ENCODE data around the gene SMC4. TPM values are rescaled to one million over a fixed set of nuclear protein-coding genes. Genes with fewer than 3 reads are reported as not detected.

Gene SMC4
- total RNA-seq, 2 experiments from 2014 or later, result 153 to 164 TPM

GRCh38 chr3:160403796-160404470 is 4.5 kb downstream of the SMC4 start:
- peak overlapping the region; percentile 30 for H3K4me3 Mint-ChIP-seq
- H3K36me3 Mint-ChIP-seq, result peaks cover 45% of the 10 kb centered on the region
- H3K27ac Mint-ChIP-seq, result peak overlapping the region; percentile 42
- H3K9me3 Mint-ChIP-seq, result no peaks in the 10 kb centered on the region
- peaks cover 27% of the 10 kb centered on the region for H3K4me1 Mint-ChIP-seq
- DNase-seq, result no peak
- H3K27me3 Mint-ChIP-seq, result peaks cover 28% of the 10 kb centered on the region

GRCh38 chr3:160409812-160410610 is 10.6 kb downstream of the SMC4 start:
- Mint-ChIP-seq H3K27ac (no peak overlapping the region), H3K4me3 (no peak overlapping the region), H3K4me1 (peaks cover 2% of the 10 kb centered on the region), H3K27me3 (no peaks in the 10 kb centered on the region), H3K36me3 (peaks cover 21% of the 10 kb centered on the region), H3K9me3 (no peaks in the 10 kb centered on the region)
- DNase-seq, result no peak

GRCh38 chr3:160412477-160412876 is 13.0 kb downstream of the SMC4 start:
- Mint-ChIP-seq H3K27ac (no peak overlapping the region), H3K27me3 (no peaks in the 10 kb centered on the region), H3K9me3 (no peaks in the 10 kb centered on the region), H3K4me3 (no peak overlapping the region), H3K36me3 (peaks cover 28% of the 10 kb centered on the region), H3K4me1 (peaks cover 2% of the 10 kb centered on the region)
- DNase-seq, result no peak

GRCh38 chr3:160413613-160414248 is 14.3 kb downstream of the SMC4 start:
- Mint-ChIP-seq H3K4me1 (peaks cover 2% of the 10 kb centered on the region), H3K27me3 (no peaks in the 10 kb centered on the region), H3K27ac (no peak overlapping the region), H3K4me3 (no peak overlapping the region), H3K9me3 (no peaks in the 10 kb centered on the region), H3K36me3 (peaks cover 30% of the 10 kb centered on the region)
- peak; percentile 41 for DNase-seq

- no peak overlapping the region for H3K4me3 Mint-ChIP-seq
- H3K9me3 Mint-ChIP-seq, result no peaks in the 10 kb centered on the region
- H3K27ac Mint-ChIP-seq, result no peak overlapping the region
- no peaks in the 10 kb centered on the region for H3K27me3 Mint-ChIP-seq
- H3K36me3 Mint-ChIP-seq, result peaks cover 40% of the 10 kb centered on the region
- no peaks in the 10 kb centered on the region for H3K4me1 Mint-ChIP-seq
- no peak for DNase-seq
Observed at GRCh38 chr3:160417311-160417710, 17.9 kb downstream of the SMC4 start.

- Mint-ChIP-seq H3K4me1 (peaks cover 4% of the 10 kb centered on the region), H3K27me3 (no peaks in the 10 kb centered on the region), H3K27ac (no peak overlapping the region), H3K4me3 (no peak overlapping the region), H3K9me3 (no peaks in the 10 kb centered on the region), H3K36me3 (peaks cover 35% of the 10 kb centered on the region)
- no peak for DNase-seq
Observed at GRCh38 chr3:160427832-160428424, 28.5 kb downstream of the SMC4 start.

- H3K27me3 Mint-ChIP-seq, result no peaks in the 10 kb centered on the region
- no peak overlapping the region for H3K27ac Mint-ChIP-seq
- peaks cover 19% of the 10 kb centered on the region for H3K4me1 Mint-ChIP-seq
- H3K4me3 Mint-ChIP-seq, result no peak overlapping the region
- no peak for DNase-seq
- peaks cover 42% of the 10 kb centered on the region for H3K36me3 Mint-ChIP-seq
- H3K9me3 Mint-ChIP-seq, result no peaks in the 10 kb centered on the region
Observed at GRCh38 chr3:160434071-160434470, 34.6 kb downstream of the SMC4 start.

- no peak for DNase-seq
- Mint-ChIP-seq H3K27me3 (no peaks in the 10 kb centered on the region), H3K27ac (no peak overlapping the region), H3K4me3 (no peak overlapping the region), H3K36me3 (peaks cover 45% of the 10 kb centered on the region), H3K4me1 (peaks cover 19% of the 10 kb centered on the region), H3K9me3 (no peaks in the 10 kb centered on the region)
Observed at GRCh38 chr3:160435095-160435494, 35.6 kb downstream of the SMC4 start.

GRCh38 chr3:160435747-160436146 is 36.3 kb downstream of the SMC4 start:
- Mint-ChIP-seq H3K4me1 (peaks cover 22% of the 10 kb centered on the region), H3K9me3 (peaks cover 2% of the 10 kb centered on the region), H3K27ac (no peak overlapping the region), H3K36me3 (peaks cover 49% of the 10 kb centered on the region), H3K27me3 (no peaks in the 10 kb centered on the region), H3K4me3 (no peak overlapping the region)
- no peak for DNase-seq

- H3K4me3 Mint-ChIP-seq, result no peak overlapping the region
- H3K27ac Mint-ChIP-seq, result peak overlapping the region; percentile 25
- no peaks in the 10 kb centered on the region for H3K27me3 Mint-ChIP-seq
- H3K36me3 Mint-ChIP-seq, result peaks cover 55% of the 10 kb centered on the region
- H3K9me3 Mint-ChIP-seq, result peaks cover 2% of the 10 kb centered on the region
- no peak for DNase-seq
- H3K4me1 Mint-ChIP-seq, result peaks cover 27% of the 10 kb centered on the region
Observed at GRCh38 chr3:160437083-160437455, 37.6 kb downstream of the SMC4 start.

GRCh38 chr3:160440687-160441086 is 41.2 kb downstream of the SMC4 start:
- Mint-ChIP-seq H3K27me3 (no peaks in the 10 kb centered on the region), H3K9me3 (peaks cover 3% of the 10 kb centered on the region), H3K27ac (no peak overlapping the region), H3K36me3 (peaks cover 75% of the 10 kb centered on the region), H3K4me3 (no peak overlapping the region), H3K4me1 (peaks cover 38% of the 10 kb centered on the region)
- no peak for DNase-seq

- no peak for DNase-seq
- Mint-ChIP-seq H3K27me3 (no peaks in the 10 kb centered on the region), H3K36me3 (peaks cover 74% of the 10 kb centered on the region), H3K9me3 (peaks cover 3% of the 10 kb centered on the region), H3K27ac (no peak overlapping the region), H3K4me1 (peaks cover 33% of the 10 kb centered on the region), H3K4me3 (no peak overlapping the region)
Observed at GRCh38 chr3:160444411-160444810, 45.0 kb downstream of the SMC4 start.

GRCh38 chr3:160445854-160446253 is 46.4 kb downstream of the SMC4 start:
- Mint-ChIP-seq H3K27me3 (no peaks in the 10 kb centered on the region), H3K27ac (no peak overlapping the region), H3K4me3 (no peak overlapping the region), H3K4me1 (peaks cover 36% of the 10 kb centered on the region), H3K9me3 (peaks cover 1% of the 10 kb centered on the region), H3K36me3 (peaks cover 64% of the 10 kb centered on the region)
- no peak for DNase-seq

GRCh38 chr3:160446522-160447056 is 47.1 kb downstream of the SMC4 start:
- H3K27ac Mint-ChIP-seq, result no peak overlapping the region
- H3K4me1 Mint-ChIP-seq, result peaks cover 36% of the 10 kb centered on the region
- no peaks in the 10 kb centered on the region for H3K27me3 Mint-ChIP-seq
- H3K36me3 Mint-ChIP-seq, result peaks cover 58% of the 10 kb centered on the region
- no peak overlapping the region for H3K4me3 Mint-ChIP-seq
- peaks cover 1% of the 10 kb centered on the region for H3K9me3 Mint-ChIP-seq
- no peak for DNase-seq

GRCh38 chr3:160447544-160447943 is 48.1 kb downstream of the SMC4 start:
- H3K9me3 Mint-ChIP-seq, result peaks cover 1% of the 10 kb centered on the region
- H3K27me3 Mint-ChIP-seq, result no peaks in the 10 kb centered on the region
- no peak overlapping the region for H3K4me3 Mint-ChIP-seq
- H3K36me3 Mint-ChIP-seq, result peaks cover 50% of the 10 kb centered on the region
- no peak for DNase-seq
- H3K27ac Mint-ChIP-seq, result no peak overlapping the region
- H3K4me1 Mint-ChIP-seq, result peaks cover 29% of the 10 kb centered on the region

Data from activated naive CD8-positive, alpha-beta T cell treated with anti-CD3 and anti-CD28 coated beads for 36 hours (primary cell).